Mesendoderm (in vitro differentiated cells): ENCODE data around the gene THOP1.
A peak's percentile ranks its signal among the peaks of the same experiment; 100 is the strongest.
"Not testable (repeated sequence)": the region's sequence is repeated elsewhere in the genome, so short reads cannot be mapped to it uniquely, and the experiment has no call there.

Experiments
- DNase-seq: peaks from one replicate; pipeline ENCODE4 v3.0.0; 2013
- H2AK5ac ChIP-seq: 2 replicates; pipeline ENCODE4 v1.6.1; 2013; ENCODE audit warnings: low read length, inconsistent platforms
- H2BK120ac ChIP-seq: 2 replicates; pipeline ENCODE4 v1.6.1; 2013; ENCODE audit warnings: low read depth, mild to moderate bottlenecking, low read length, moderate library complexity, mixed read lengths
- H2BK15ac ChIP-seq: replicated peaks from 2 replicates; pipeline ENCODE4 v1.6.1; 2013; ENCODE audit warnings: low read depth, mild to moderate bottlenecking, moderate library complexity
- H2BK5ac ChIP-seq: 2 replicates; pipeline ENCODE4 v1.6.1; 2013; ENCODE audit warnings: low read length, inconsistent platforms
- H3K18ac ChIP-seq: 2 replicates; pipeline ENCODE4 v1.6.1; 2013; ENCODE audit warnings: mild to moderate bottlenecking, low read length, mixed read lengths
- H3K23ac ChIP-seq: one replicate; pipeline ENCODE4 v1.6.1; 2013; ENCODE audit warnings: low read length
- H3K27ac ChIP-seq: 2 replicates; pipeline ENCODE4 v1.5.1; 2013; ENCODE audit warnings: low read depth, mild to moderate bottlenecking, inconsistent platforms, low read length, moderate library complexity
- H3K27me3 ChIP-seq: 2 replicates; pipeline ENCODE4 v1.6.1; 2013; ENCODE audit warnings: low read length, control low read depth, mild to moderate bottlenecking, inconsistent platforms; ENCODE audit not compliant: insufficient read depth, poor library complexity
- H3K36me3 ChIP-seq: 2 replicates; pipeline ENCODE4 v1.6.1; 2013; ENCODE audit warnings: low read length, inconsistent platforms; ENCODE audit not compliant: control insufficient read depth, insufficient read depth
- H3K4ac ChIP-seq: one replicate; pipeline ENCODE4 v1.6.1; 2013; ENCODE audit warnings: low read depth, mild to moderate bottlenecking, low read length, moderate library complexity
- H3K4me1 ChIP-seq: 2 replicates; pipeline ENCODE4 v1.6.1; 2013; ENCODE audit warnings: low read depth, low read length, inconsistent platforms; ENCODE audit not compliant: control insufficient read depth
- H3K4me2 ChIP-seq: 2 replicates; pipeline ENCODE4 v1.6.1; 2013; ENCODE audit warnings: low read length
- H3K4me3 ChIP-seq: 2 replicates; pipeline ENCODE4 v1.5.1; 2013; ENCODE audit warnings: mild to moderate bottlenecking, low read length
- H3K56ac ChIP-seq: one replicate; pipeline ENCODE4 v1.6.1; 2013; ENCODE audit warnings: low read length
- H3K79me1 ChIP-seq: 2 replicates; pipeline ENCODE4 v1.6.1; 2013; ENCODE audit warnings: low read length, inconsistent platforms
- H3K79me2 ChIP-seq: 2 replicates; pipeline ENCODE4 v1.6.1; 2013; ENCODE audit warnings: mild to moderate bottlenecking, low read length; ENCODE audit not compliant: control insufficient read depth, insufficient read depth
- H3K9ac ChIP-seq: 2 replicates; pipeline ENCODE4 v1.6.1; 2013; ENCODE audit warnings: low read length, inconsistent platforms
- H4K5ac ChIP-seq: one replicate; pipeline ENCODE4 v1.6.1; 2013; ENCODE audit warnings: low read length
- H4K8ac ChIP-seq: one replicate; pipeline ENCODE4 v1.6.1; 2013; ENCODE audit warnings: low read depth, mild to moderate bottlenecking, control low read depth, low read length, moderate library complexity
- WGBS: extraction: QIAGEN DNeasy Blood & Tissue Kit; methylation state at CpG from one replicate; pipeline ENCODE4 v1.1.7; 2013; ENCODE audit warnings: low lambda C conversion rate, missing lambda C conversion rate; ENCODE audit not compliant: insufficient coverage; ENCODE audit errors: extremely low coverage; 5-methylcytosine and 5-hydroxymethylcytosine counted together

The THOP1 gene

GRCh38 chr19:2817237-2817829, 32.0 kb downstream of the THOP1 start:
- WGBS = no CpG with 5 or more reads among the region's 22 CpGs
- peak overlapping the region; percentile 41 for H3K27ac ChIP-seq
- H2BK5ac ChIP-seq, H3K4me2 ChIP-seq, H3K36me3 ChIP-seq, H3K27me3 ChIP-seq, H3K9ac ChIP-seq, H3K79me2 ChIP-seq, H3K4me1 ChIP-seq, H4K5ac ChIP-seq, H3K4ac ChIP-seq, H3K4me3 ChIP-seq, H4K8ac ChIP-seq, H3K18ac ChIP-seq, H2AK5ac ChIP-seq, H3K79me1 ChIP-seq, H2BK120ac ChIP-seq, H3K56ac ChIP-seq, H2BK15ac ChIP-seq, H3K23ac ChIP-seq: not testable (repeated sequence)
- DNase-seq = peak; percentile 28

DNA sequence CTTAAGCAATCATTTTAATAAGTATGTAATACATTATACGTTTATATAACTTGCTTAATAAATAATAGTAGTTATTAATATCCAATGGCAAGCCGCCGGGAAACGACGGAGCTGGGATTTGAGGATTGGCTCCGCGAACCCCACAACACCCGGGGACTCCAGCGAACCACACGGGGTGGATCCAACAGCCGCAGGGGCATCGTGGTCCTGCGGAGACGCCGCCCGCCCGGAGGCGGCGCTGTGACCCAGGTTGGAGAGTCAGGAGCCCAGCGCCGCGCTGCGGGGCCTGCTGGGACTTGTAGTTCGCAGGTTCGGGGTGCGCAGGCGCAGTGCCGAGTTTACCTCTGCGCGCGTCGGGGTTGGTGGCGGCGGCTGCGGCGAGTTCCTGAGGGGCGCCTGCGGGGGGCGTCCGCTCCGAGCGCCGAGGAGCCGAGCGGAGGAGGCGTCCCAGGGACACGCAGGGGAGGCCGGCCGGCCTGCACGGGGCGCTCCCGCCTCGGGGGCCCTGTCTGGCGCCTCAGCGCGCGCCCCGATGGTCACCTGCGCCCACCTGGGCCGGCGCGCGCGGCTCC, 34.3 kb downstream of the THOP1 start, which contains the start of gene ZNF554:
Gene ZNF554, plus strand, starts transcription at position 329 of the 572 bp plus-strand sequence. Its CDS starts 204 bp downstream, at position 533.
- no CpG with 5 or more reads among the region's 64 CpGs for WGBS
- Histone ChIP-seq H3K27ac (no peak within 1 kb of the TSS), H3K9ac (peak within 1 kb of the TSS; percentile 94)

GRCh38 chr19:2820112-2820702, 34.9 kb downstream of the THOP1 start:
- peak overlapping the region; percentile 18 for H3K4ac ChIP-seq
- peak overlapping the region; percentile 1 for H3K23ac ChIP-seq
- no peak overlapping the region for H2AK5ac ChIP-seq
- no peak overlapping the region for H2BK120ac ChIP-seq
- H4K8ac ChIP-seq = no peak overlapping the region
- H4K5ac ChIP-seq = no peak overlapping the region
- no peak overlapping the region for H3K27ac ChIP-seq
- H3K79me2 ChIP-seq = no peaks in the 10 kb centered on the region
- H3K4me2 ChIP-seq = peak overlapping the region; percentile 82
- H3K79me1 ChIP-seq = no peaks in the 10 kb centered on the region
- WGBS = no CpG with 5 or more reads among the region's 36 CpGs
- H3K56ac ChIP-seq = peak overlapping the region; percentile 91
- H3K4me3 ChIP-seq = peak overlapping the region; percentile 74
- H3K9ac ChIP-seq = peak overlapping the region; percentile 94
- no peak overlapping the region for H2BK15ac ChIP-seq
- no peak overlapping the region for H2BK5ac ChIP-seq
- no peaks in the 10 kb centered on the region for H3K36me3 ChIP-seq
- no peaks in the 10 kb centered on the region for H3K4me1 ChIP-seq
- no peaks in the 10 kb centered on the region for H3K27me3 ChIP-seq
- DNase-seq = peak; percentile 47
- peak overlapping the region; percentile 54 for H3K18ac ChIP-seq

More for the DNA sequence above, 34.3 kb downstream of the THOP1 start, which contains the start of gene ZNF554:
- no peak within 1 kb of the TSS for H4K8ac ChIP-seq
- no peaks in the 10 kb centered on the region for H3K4me1 ChIP-seq
- no peak within 1 kb of the TSS for H2BK5ac ChIP-seq
- no peaks in the 10 kb centered on the region for H3K79me1 ChIP-seq
- H2AK5ac ChIP-seq = no peak within 1 kb of the TSS
- H3K4ac ChIP-seq = peak within 1 kb of the TSS; percentile 18
- H3K27me3 ChIP-seq = no peaks in the 10 kb centered on the region
- no peak within 1 kb of the TSS for H4K5ac ChIP-seq
- peak within 1 kb of the TSS; percentile 82 for H3K4me2 ChIP-seq
- no peaks in the 10 kb centered on the region for H3K79me2 ChIP-seq
- no peaks in the 10 kb centered on the region for H3K36me3 ChIP-seq
- DNase-seq = peak; percentile 97
- H3K18ac ChIP-seq = peak within 1 kb of the TSS; percentile 54
- H3K4me3 ChIP-seq = peak within 1 kb of the TSS; percentile 74
- H3K56ac ChIP-seq = peak within 1 kb of the TSS; percentile 91
- H2BK120ac ChIP-seq = no peak within 1 kb of the TSS
- no peak within 1 kb of the TSS for H2BK15ac ChIP-seq
- H3K23ac ChIP-seq = peak within 1 kb of the TSS; percentile 1

- Histone ChIP-seq H2BK120ac (no peak overlapping the region), H3K4ac (no peak overlapping the region), H3K56ac (no peak overlapping the region), H3K23ac (no peak overlapping the region), H3K4me2 (no peak overlapping the region), H2AK5ac (no peak overlapping the region), H3K4me3 (no peak overlapping the region), H3K36me3 (no peaks in the 10 kb centered on the region), H3K27me3 (no peaks in the 10 kb centered on the region), H2BK15ac (no peak overlapping the region), H3K18ac (no peak overlapping the region), H3K79me2 (no peaks in the 10 kb centered on the region), H2BK5ac (no peak overlapping the region), H3K4me1 (no peaks in the 10 kb centered on the region), H4K5ac (no peak overlapping the region), H3K9ac (no peak overlapping the region), H4K8ac (no peak overlapping the region), H3K27ac (no peak overlapping the region), H3K79me1 (no peaks in the 10 kb centered on the region)
- no peak for DNase-seq
- WGBS = no CpG with 5 or more reads among the region's 5 CpGs
These were observed 37.5 kb downstream of the THOP1 start for GRCh38 chr19:2822846-2823245.

DNA sequence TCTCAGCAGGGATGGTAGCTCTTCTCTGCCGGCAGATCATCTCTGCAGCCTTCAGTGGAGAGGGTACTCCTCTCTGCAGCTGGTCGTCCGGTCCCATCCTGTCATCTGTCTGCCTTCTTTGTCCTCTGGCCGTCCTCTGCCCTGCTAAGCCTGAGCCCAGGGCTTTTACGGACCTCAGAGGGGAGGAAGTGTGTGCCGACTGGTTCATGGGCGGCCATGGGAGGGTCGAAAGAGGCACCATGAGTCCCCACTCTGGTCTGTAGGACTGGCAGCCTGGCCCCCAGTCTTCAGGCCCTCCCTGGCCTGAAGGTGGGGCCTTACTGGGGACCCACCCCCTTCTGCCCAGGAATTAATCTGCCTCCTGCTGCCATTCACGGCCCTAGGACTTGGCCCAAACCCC, 38.3 kb downstream of the THOP1 start:
- no peaks in the 10 kb centered on the region for H3K79me1 ChIP-seq
- no peak overlapping the region for H3K4me3 ChIP-seq
- H4K5ac ChIP-seq = no peak overlapping the region
- H3K4me1 ChIP-seq = no peaks in the 10 kb centered on the region
- H3K56ac ChIP-seq = no peak overlapping the region
- H3K4ac ChIP-seq = no peak overlapping the region
- H3K9ac ChIP-seq = no peak overlapping the region
- no CpG with 5 or more reads among the region's 9 CpGs for WGBS
- H3K36me3 ChIP-seq = no peaks in the 10 kb centered on the region
- no peak for DNase-seq
- H2BK5ac ChIP-seq = no peak overlapping the region
- H4K8ac ChIP-seq = no peak overlapping the region
- H2AK5ac ChIP-seq = no peak overlapping the region
- no peak overlapping the region for H3K18ac ChIP-seq
- H2BK15ac ChIP-seq = no peak overlapping the region
- no peak overlapping the region for H3K23ac ChIP-seq
- no peak overlapping the region for H3K27ac ChIP-seq
- H3K79me2 ChIP-seq = no peaks in the 10 kb centered on the region
- H2BK120ac ChIP-seq = no peak overlapping the region
- H3K4me2 ChIP-seq = no peak overlapping the region
- no peaks in the 10 kb centered on the region for H3K27me3 ChIP-seq
